HL-60 (cell line): ENCODE results near the gene SGCB.
A peak's percentile ranks its signal among the peaks of the same experiment; 100 is the strongest.
"Not testable (repeated sequence)": the region's sequence is repeated elsewhere in the genome, so short reads cannot be mapped to it uniquely, and the experiment has no call there.

Source experiments
- DNase-seq, 2 experiments: peaks; one replicate each; pipeline ENCODE4 v3.0.0-alpha.2; 2010 to 2020; ENCODE audit warnings: low read depth in 1 of 2, low spot score in 1 of 2
- H3K27ac ChIP-seq: fragments of 250-450 bp; sonication (Bioruptor Pico); replicated peaks from 2 replicates; pipeline ENCODE4 v1.5.1; 2020; ENCODE audit warnings: mild to moderate bottlenecking, moderate library complexity
- H3K27me3 ChIP-seq: fragments of 250-450 bp; sonication (Bioruptor Pico); 2 replicates; pipeline ENCODE4 v1.5.1; 2021; ENCODE audit warnings: mild to moderate bottlenecking, moderate library complexity; ENCODE audit not compliant: insufficient read depth, poor library complexity, severe bottlenecking
- H3K4me3 ChIP-seq: replicated peaks from 2 replicates; pipeline ENCODE4 v1.5.1; 2011; ENCODE audit warnings: mild to moderate bottlenecking, control low read depth, low read length; ENCODE audit not compliant: insufficient read depth
- GABPA ChIP-seq: IDR thresholded peaks from 2 replicates; pipeline ENCODE4 v1.6.1; 2012; ENCODE audit warnings: low read depth
- POLR2AphosphoS5 ChIP-seq: IDR thresholded peaks from 2 replicates; pipeline ENCODE4 v1.6.1; 2012; ENCODE audit warnings: low read depth
- REST ChIP-seq: IDR thresholded peaks from 2 replicates; pipeline ENCODE4 v1.6.1; 2012; ENCODE audit warnings: low read depth; ENCODE audit not compliant: insufficient replicate concordance
- SPI1 ChIP-seq: IDR thresholded peaks from 2 replicates; pipeline ENCODE4 v1.6.1; 2012; ENCODE audit warnings: low read depth, mild to moderate bottlenecking, borderline replicate concordance
- long read RNA-seq: library from polyadenylated mRNA; unstranded; transcript quantifications from one replicate; pipeline ENCODE4 v2.0.0, GENCODE V29; 2020
- TF ChIP-seq, protein P1 (sequence below): IDR thresholded peaks from one replicate; pipeline ENCODE4 v1.5.1; 2011; ENCODE audit warnings: low read length, control low read depth, inconsistent platforms; ENCODE audit not compliant: insufficient read depth

Gene SGCB, protein sequence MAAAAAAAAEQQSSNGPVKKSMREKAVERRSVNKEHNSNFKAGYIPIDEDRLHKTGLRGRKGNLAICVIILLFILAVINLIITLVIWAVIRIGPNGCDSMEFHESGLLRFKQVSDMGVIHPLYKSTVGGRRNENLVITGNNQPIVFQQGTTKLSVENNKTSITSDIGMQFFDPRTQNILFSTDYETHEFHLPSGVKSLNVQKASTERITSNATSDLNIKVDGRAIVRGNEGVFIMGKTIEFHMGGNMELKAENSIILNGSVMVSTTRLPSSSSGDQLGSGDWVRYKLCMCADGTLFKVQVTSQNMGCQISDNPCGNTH
- long read RNA-seq = 0 reads

DNA sequence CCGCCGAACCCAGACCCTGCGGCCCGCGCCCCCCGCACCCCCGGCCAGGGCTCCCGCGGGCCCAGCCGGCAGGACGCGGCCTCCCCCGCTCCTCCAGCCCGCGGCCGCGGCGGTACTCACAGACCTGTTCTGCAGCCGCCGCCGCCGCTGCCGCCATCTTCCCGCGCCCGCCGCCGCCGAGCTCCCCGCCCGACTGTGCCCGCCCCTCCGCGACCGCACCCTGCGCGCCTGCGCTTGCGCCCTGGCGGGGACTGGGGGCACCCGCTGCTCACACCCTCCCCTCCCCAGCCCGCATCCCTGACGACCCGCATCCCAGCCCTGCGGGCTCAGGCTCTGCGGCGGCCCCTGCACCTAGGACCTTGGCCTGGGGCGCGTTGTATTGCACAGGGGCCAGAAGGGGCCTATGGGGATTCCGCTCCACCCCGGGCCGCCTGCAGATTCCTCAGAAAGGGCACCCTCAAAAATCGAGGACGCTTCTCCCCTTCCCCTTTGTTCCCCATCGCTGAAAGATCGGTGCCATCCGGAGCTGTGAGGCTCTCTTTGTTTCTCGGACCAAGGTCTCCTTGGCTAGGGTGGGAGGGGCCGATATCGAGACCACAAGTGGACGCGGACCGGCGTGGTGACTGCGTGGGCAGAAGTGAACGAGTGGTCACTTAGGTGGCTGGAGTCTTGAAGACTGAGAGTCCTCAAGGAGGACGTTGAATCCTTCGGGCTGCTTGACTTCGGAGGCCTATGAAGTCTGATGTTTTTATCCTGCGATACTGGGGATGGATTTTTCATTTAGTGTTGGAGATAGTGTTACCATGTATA, at the start of gene SGCB:
SGCB (minus strand) TSS at position 197 of the 810 bp plus-strand sequence; CDS start at position 157, 40 bp downstream.
- peak within 1 kb of the TSS; percentile 64 for H3K4me3 ChIP-seq
- H3K27ac ChIP-seq = no peak within 1 kb of the TSS
- peaks cover 21% of the 10 kb centered on the region for H3K27me3 ChIP-seq
- peak in 1 of 2 experiments; percentile 22 for DNase-seq
- TF ChIP-seq POLR2AphosphoS5 (no peak), SPI1 (no peak), REST (no peak), GABPA (no peak)
- TF ChIP-seq, protein P1, sequence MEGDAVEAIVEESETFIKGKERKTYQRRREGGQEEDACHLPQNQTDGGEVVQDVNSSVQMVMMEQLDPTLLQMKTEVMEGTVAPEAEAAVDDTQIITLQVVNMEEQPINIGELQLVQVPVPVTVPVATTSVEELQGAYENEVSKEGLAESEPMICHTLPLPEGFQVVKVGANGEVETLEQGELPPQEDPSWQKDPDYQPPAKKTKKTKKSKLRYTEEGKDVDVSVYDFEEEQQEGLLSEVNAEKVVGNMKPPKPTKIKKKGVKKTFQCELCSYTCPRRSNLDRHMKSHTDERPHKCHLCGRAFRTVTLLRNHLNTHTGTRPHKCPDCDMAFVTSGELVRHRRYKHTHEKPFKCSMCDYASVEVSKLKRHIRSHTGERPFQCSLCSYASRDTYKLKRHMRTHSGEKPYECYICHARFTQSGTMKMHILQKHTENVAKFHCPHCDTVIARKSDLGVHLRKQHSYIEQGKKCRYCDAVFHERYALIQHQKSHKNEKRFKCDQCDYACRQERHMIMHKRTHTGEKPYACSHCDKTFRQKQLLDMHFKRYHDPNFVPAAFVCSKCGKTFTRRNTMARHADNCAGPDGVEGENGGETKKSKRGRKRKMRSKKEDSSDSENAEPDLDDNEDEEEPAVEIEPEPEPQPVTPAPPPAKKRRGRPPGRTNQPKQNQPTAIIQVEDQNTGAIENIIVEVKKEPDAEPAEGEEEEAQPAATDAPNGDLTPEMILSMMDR = no peak

DNA sequence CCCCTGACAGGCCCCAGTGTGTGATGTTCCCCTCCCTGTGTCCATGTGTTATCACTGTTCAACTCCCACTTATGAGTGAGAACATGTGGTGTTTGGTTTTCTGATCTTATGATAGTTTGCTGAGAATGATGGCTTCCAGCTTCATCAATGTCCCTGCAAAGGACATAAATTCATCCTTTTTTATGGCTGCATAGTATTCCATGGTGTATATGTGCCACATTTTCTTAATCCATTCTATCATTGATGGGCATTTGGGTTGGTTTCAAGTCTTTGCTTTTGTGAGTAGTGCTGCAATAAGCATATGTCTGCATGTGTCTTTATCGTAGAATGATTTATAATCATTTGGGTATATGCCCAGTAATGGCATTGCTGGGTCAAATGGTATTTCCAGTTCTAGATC, 48.3 kb upstream of the SGCB start:
- not testable (repeated sequence) for H3K27me3 ChIP-seq, DNase-seq, H3K4me3 ChIP-seq, H3K27ac ChIP-seq

DNA sequence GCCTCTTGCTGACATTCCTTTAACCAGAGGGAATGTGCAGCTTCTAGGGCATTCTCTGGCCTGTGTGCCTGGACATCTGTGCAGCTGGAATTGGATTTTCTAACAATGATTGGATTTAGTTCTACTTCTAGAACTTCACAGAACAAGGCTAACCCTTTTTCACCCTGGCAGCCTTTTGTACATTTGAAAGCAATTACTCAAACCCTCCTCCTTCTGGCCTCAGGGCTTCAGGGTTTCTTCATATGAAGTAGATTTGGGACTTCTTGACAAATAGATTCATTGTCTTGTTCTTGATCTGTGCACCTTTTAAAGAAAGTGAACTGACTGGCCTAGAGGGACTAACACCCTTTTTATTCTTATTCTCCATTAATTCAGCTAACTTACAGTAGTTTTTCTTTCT, 43.1 kb upstream of the SGCB start:
- no peak overlapping the region for H3K4me3 ChIP-seq
- TF ChIP-seq SPI1 = no peak
- TF ChIP-seq, protein P1 = no peak
- no peak for TF ChIP-seq REST
- TF ChIP-seq GABPA = no peak
- no peak for TF ChIP-seq POLR2AphosphoS5
- no peak overlapping the region for H3K27ac ChIP-seq
- DNase-seq = no peak
- no peaks in the 10 kb centered on the region for H3K27me3 ChIP-seq

- TF ChIP-seq SPI1 (no peak), POLR2AphosphoS5 (no peak), REST (no peak), GABPA (no peak)
- TF ChIP-seq, protein P1 = no peak
- Histone ChIP-seq H3K27me3 (peaks cover 8% of the 10 kb centered on the region), H3K27ac (no peak overlapping the region), H3K4me3 (no peak overlapping the region)
- no peak for DNase-seq
These were observed 41.6 kb upstream of the SGCB start for GRCh38 chr4:52079659-52080058.
